GM10266 (cell line): Measurements from ENCODE around the gene CIPC.
A peak's percentile ranks its signal among the peaks of the same experiment; 100 is the strongest.

Experiments
- DNase-seq: peaks from one replicate; pipeline ENCODE4 v3.0.0; 2012; ENCODE audit errors: extremely low spot score
- TF ChIP-seq, protein P1 (sequence below): IDR thresholded peaks from 2 replicates; pipeline ENCODE4 v1.5.1; 2012; ENCODE audit warnings: mild to moderate bottlenecking, low read depth; ENCODE audit not compliant: control insufficient read depth, insufficient read depth; ENCODE audit errors: missing control alignments

The CIPC gene

DNA sequence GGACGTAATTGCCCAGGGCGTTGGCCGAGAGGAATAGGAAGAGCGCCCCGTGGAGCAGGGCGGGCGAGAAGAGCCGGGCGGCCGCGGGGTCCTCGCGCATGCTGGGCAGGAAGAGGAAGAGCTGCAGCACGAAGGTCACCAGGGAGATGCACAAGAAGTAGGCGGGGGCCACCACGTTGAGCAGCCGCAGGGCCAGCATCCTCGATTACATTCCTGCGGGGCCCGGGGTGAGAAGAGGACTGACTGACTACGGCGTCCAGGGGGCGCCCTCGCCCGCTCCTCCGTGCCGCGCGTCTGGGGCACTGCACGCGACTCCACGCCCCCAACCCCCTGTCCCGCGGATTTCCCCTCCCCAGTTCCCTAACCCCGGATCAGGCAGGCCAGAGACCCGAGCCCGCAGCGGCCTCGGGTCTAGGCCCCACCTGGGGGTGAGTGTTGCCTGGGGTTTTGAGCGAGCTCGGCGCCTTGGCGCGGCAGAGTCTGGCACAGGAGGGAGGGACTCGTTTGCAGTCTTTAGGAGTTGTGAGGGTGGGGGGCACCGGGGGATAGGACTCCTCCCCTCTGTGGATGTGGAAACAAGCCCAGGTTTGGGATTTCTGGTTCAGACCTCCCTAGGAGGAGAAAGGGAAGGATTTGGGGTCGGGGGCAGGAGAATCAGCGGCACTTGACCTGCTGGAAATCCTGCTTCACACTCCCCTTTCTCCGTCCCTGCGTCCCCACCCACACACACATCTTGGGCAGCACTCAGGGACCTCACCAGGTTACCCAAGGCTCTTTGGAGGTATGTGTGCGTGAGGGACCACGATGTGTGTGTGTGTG lies 41.7 kb downstream of the CIPC start:
- TF ChIP-seq, protein P1, sequence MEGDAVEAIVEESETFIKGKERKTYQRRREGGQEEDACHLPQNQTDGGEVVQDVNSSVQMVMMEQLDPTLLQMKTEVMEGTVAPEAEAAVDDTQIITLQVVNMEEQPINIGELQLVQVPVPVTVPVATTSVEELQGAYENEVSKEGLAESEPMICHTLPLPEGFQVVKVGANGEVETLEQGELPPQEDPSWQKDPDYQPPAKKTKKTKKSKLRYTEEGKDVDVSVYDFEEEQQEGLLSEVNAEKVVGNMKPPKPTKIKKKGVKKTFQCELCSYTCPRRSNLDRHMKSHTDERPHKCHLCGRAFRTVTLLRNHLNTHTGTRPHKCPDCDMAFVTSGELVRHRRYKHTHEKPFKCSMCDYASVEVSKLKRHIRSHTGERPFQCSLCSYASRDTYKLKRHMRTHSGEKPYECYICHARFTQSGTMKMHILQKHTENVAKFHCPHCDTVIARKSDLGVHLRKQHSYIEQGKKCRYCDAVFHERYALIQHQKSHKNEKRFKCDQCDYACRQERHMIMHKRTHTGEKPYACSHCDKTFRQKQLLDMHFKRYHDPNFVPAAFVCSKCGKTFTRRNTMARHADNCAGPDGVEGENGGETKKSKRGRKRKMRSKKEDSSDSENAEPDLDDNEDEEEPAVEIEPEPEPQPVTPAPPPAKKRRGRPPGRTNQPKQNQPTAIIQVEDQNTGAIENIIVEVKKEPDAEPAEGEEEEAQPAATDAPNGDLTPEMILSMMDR = peak; percentile 52
- peak; percentile 80 for DNase-seq

GRCh38 chr14:77140359-77141213 lies 42.5 kb downstream of the CIPC start:
- DNase-seq = no peak
- TF ChIP-seq, protein P1 = no peak

DNA sequence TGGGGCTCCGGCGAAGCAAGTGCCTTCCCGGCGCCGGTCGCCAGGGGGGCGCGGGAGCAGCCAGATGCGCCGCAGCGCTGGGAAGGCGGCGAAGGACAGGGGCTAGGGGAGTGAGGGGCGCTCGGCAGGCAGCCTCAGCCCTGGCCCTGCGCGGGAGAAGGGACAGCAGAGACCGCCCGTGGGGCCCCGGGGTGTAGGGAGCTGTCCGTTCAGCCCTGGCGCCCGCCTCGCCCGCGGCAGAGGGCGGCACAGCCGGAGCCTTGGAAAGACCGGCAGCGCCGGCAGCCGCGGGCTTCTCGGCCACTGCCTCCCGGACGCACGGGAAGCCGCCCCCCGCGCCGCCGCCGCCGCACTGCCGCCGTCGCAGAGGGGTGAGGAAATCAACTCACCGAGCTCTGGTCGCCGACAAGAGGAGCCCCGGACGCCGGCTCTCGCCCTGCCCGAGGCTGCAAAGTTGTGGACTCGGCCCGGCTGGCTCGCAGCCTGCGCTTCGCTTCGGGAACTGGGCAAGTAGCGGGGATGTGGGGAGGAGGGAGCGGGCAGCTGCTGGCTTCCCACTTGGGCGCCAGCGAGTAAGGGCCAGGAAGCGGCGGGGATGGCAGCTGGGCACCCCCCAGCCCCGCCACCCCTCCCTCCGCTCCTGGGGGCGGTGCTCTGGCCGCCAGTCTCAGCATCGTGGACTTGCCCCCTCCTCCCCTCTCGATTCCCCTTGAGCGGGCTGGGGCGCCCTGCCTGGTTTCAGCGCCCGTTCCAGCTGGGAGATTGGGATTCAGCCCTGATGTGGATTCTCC lies 43.4 kb downstream of the CIPC start, which contains the start of gene ZDHHC22:
ZDHHC22 (minus strand) TSS at position 578 of the 791 bp plus-strand sequence. CDS start 2,053 bp downstream, outside the sequence.
- TF ChIP-seq, protein P1 = peak; percentile 28
- DNase-seq = no peak

- no peak for DNase-seq
Observed at GRCh38 chr14:77142005-77142800, 44.1 kb downstream of the CIPC start.

GRCh38 chr14:77143071-77143470 lies 45.0 kb downstream of the CIPC start:
- DNase-seq = no peak
- TF ChIP-seq, protein P1 = no peak

More at GRCh38 chr14:77142005-77142800, 44.1 kb downstream of the CIPC start:
- TF ChIP-seq, protein P1 = no peak

GRCh38 chr14:77144412-77145115 lies 46.5 kb downstream of the CIPC start:
- TF ChIP-seq, protein P1 = no peak
- no peak for DNase-seq
